ENCODE measurements around the gene NKD2. TPM values are rescaled to one million over a fixed set of nuclear protein-coding genes. Genes with fewer than 3 reads are reported as not detected.

The NKD2 gene
- total and polyA plus RNA-seq, 7 experiments from 2014 or later, result 4.8 TPM; not detected in 6

GRCh38 chr5:1038417-1039209 is 30.0 kb downstream of the NKD2 start:
- ChIA-PET CTCF (no interaction called here), POLR2A (no interaction called here)
- H3K36me3 ChIP-seq (ENCODE audit: control insufficient read depth in 2 of 3, insufficient read depth in 3 of 3, low read length in 3 of 3), result no peaks in the 10 kb centered on the region
- H3K4me1 ChIP-seq (ENCODE audit: control insufficient read depth in 2 of 2, insufficient read depth in 2 of 2, low read length in 2 of 2), result no peaks in the 10 kb centered on the region
- H3K27me3 ChIP-seq (ENCODE audit: control insufficient read depth in 2 of 2, insufficient read depth in 2 of 2, low read length in 2 of 2), result no peaks in the 10 kb centered on the region
- peaks cover 0 to 28% (median 0%) of the 10 kb centered on the region in 11 donors for H3K9me3 Mint-ChIP-seq
- intact Hi-C loops (cut with micrococcal nuclease), result no loop called here
- H3K9me3 ChIP-seq (ENCODE audit: control insufficient read depth in 2 of 3, low read length in 3 of 3), result no peaks in the 10 kb centered on the region
- H3K27ac Mint-ChIP-seq, result no peak overlapping the region
- H3K27ac ChIP-seq (ENCODE audit: low read depth, low read length), result no peak overlapping the region
- peaks cover 0 to 5% (median 0%) of the 10 kb centered on the region in 5 donors for H3K27me3 Mint-ChIP-seq
- H3K4me3 ChIP-seq (ENCODE audit: low read length), result no peak overlapping the region
- peaks cover 0 to 21% (median 0%) of the 10 kb centered on the region in 5 donors for H3K36me3 Mint-ChIP-seq
- peaks cover 0 to 36% (median 2%) of the 10 kb centered on the region in 7 donors for H3K4me1 Mint-ChIP-seq
- ATAC-seq, result no peak
- no peak overlapping the region for H3K4me3 Mint-ChIP-seq
- DNase-seq, result no peak

- H3K27ac Mint-ChIP-seq, result no peak overlapping the region
- no peaks in the 10 kb centered on the region for H3K36me3 ChIP-seq (ENCODE audit: control insufficient read depth in 2 of 3, insufficient read depth in 3 of 3, low read length in 3 of 3)
- DNase-seq (no peak), ATAC-seq (no peak)
- H3K9me3 Mint-ChIP-seq, result peaks cover 0 to 34% (median 0%) of the 10 kb centered on the region in 11 donors
- no peak overlapping the region for H3K4me3 Mint-ChIP-seq
- H3K36me3 Mint-ChIP-seq, result peaks cover 0 to 27% (median 0%) of the 10 kb centered on the region in 5 donors
- no peak overlapping the region for H3K4me3 ChIP-seq (ENCODE audit: low read length)
- ChIA-PET CTCF (no interaction called here), POLR2A (no interaction called here)
- no peaks in the 10 kb centered on the region for H3K9me3 ChIP-seq (ENCODE audit: control insufficient read depth in 2 of 3, low read length in 3 of 3)
- H3K27me3 Mint-ChIP-seq, result peaks cover 0 to 5% (median 0%) of the 10 kb centered on the region in 5 donors
- H3K4me1 Mint-ChIP-seq, result peaks cover 0 to 42% (median 2%) of the 10 kb centered on the region in 7 donors
- H3K4me1 ChIP-seq (ENCODE audit: control insufficient read depth in 2 of 2, insufficient read depth in 2 of 2, low read length in 2 of 2), result no peaks in the 10 kb centered on the region
- H3K27me3 ChIP-seq (ENCODE audit: control insufficient read depth in 2 of 2, insufficient read depth in 2 of 2, low read length in 2 of 2), result no peaks in the 10 kb centered on the region
- intact Hi-C loops (cut with micrococcal nuclease), result no loop called here
- no peak overlapping the region for H3K27ac ChIP-seq (ENCODE audit: low read depth, low read length)
Observed at GRCh38 chr5:1039210-1039548, 30.6 kb downstream of the NKD2 start.

- Histone ChIP-seq H3K9me3 (ENCODE audit: control insufficient read depth in 2 of 3, low read length in 3 of 3) (no peaks in the 10 kb centered on the region), H3K36me3 (ENCODE audit: control insufficient read depth in 2 of 3, insufficient read depth in 3 of 3, low read length in 3 of 3) (no peaks in the 10 kb centered on the region), H3K27ac (ENCODE audit: low read depth, low read length) (no peak overlapping the region), H3K4me3 (ENCODE audit: low read length) (no peak overlapping the region), H3K4me1 (ENCODE audit: control insufficient read depth in 2 of 2, insufficient read depth in 2 of 2, low read length in 2 of 2) (no peaks in the 10 kb centered on the region), H3K27me3 (ENCODE audit: control insufficient read depth in 2 of 2, insufficient read depth in 2 of 2, low read length in 2 of 2) (no peaks in the 10 kb centered on the region)
- peaks cover 0 to 40% (median 0%) of the 10 kb centered on the region in 11 donors for H3K9me3 Mint-ChIP-seq
- intact Hi-C loops (cut with micrococcal nuclease), result no loop called here
- DNase-seq (no peak), ATAC-seq (no peak)
- H3K27me3 Mint-ChIP-seq, result peaks cover 0 to 5% (median 0%) of the 10 kb centered on the region in 5 donors
- CTCF ChIA-PET, result no interaction called here
- H3K27ac Mint-ChIP-seq, result no peak overlapping the region
- POLR2A ChIA-PET, result no interaction called here
- peaks cover 0 to 44% (median 2%) of the 10 kb centered on the region in 7 donors for H3K4me1 Mint-ChIP-seq
- peaks cover 0 to 33% (median 0%) of the 10 kb centered on the region in 5 donors for H3K36me3 Mint-ChIP-seq
- H3K4me3 Mint-ChIP-seq, result no peak overlapping the region
Observed at GRCh38 chr5:1039706-1040260, 31.2 kb downstream of the NKD2 start.

GRCh38 chr5:1040571-1040970 is 32.0 kb downstream of the NKD2 start:
- POLR2A ChIA-PET, result no interaction called here
- intact Hi-C loops (cut with micrococcal nuclease), result no loop called here
- no peaks in the 10 kb centered on the region for H3K36me3 ChIP-seq (ENCODE audit: control insufficient read depth in 2 of 3, insufficient read depth in 3 of 3, low read length in 3 of 3)
- CTCF ChIA-PET, result no interaction called here
- no peak overlapping the region for H3K4me3 ChIP-seq (ENCODE audit: low read length)
- no peak for DNase-seq
- peaks cover 0 to 45% (median 3%) of the 10 kb centered on the region in 7 donors for H3K4me1 Mint-ChIP-seq
- peaks cover 0 to 48% (median 0%) of the 10 kb centered on the region in 11 donors for H3K9me3 Mint-ChIP-seq
- H3K4me3 Mint-ChIP-seq, result no peak overlapping the region
- H3K27me3 Mint-ChIP-seq, result no peaks in the 10 kb centered on the region
- no peak for ATAC-seq
- peaks cover 0 to 41% (median 0%) of the 10 kb centered on the region in 5 donors for H3K36me3 Mint-ChIP-seq
- no peaks in the 10 kb centered on the region for H3K27me3 ChIP-seq (ENCODE audit: control insufficient read depth in 2 of 2, insufficient read depth in 2 of 2, low read length in 2 of 2)
- no peak overlapping the region for H3K27ac ChIP-seq (ENCODE audit: low read depth, low read length)
- no peaks in the 10 kb centered on the region for H3K9me3 ChIP-seq (ENCODE audit: control insufficient read depth in 2 of 3, low read length in 3 of 3)
- H3K27ac Mint-ChIP-seq, result no peak overlapping the region
- H3K4me1 ChIP-seq (ENCODE audit: control insufficient read depth in 2 of 2, insufficient read depth in 2 of 2, low read length in 2 of 2), result no peaks in the 10 kb centered on the region

- H3K27me3 Mint-ChIP-seq, result no peaks in the 10 kb centered on the region
- H3K27me3 ChIP-seq (ENCODE audit: control insufficient read depth in 2 of 2, insufficient read depth in 2 of 2, low read length in 2 of 2), result no peaks in the 10 kb centered on the region
- H3K36me3 Mint-ChIP-seq, result peaks cover 0 to 50% (median 0%) of the 10 kb centered on the region in 5 donors
- peaks cover 0 to 57% (median 0%) of the 10 kb centered on the region in 11 donors for H3K9me3 Mint-ChIP-seq
- DNase-seq, result no peak
- H3K4me3 Mint-ChIP-seq, result no peak overlapping the region
- H3K27ac Mint-ChIP-seq, result peak overlapping the region in 4 of 9 donors; percentile 20 to 91 (median 48)
- intact Hi-C loops (cut with micrococcal nuclease), result no loop called here
- ATAC-seq, result no peak
- peaks cover 0 to 45% (median 7%) of the 10 kb centered on the region in 7 donors for H3K4me1 Mint-ChIP-seq
- no peaks in the 10 kb centered on the region for H3K36me3 ChIP-seq (ENCODE audit: control insufficient read depth in 2 of 3, insufficient read depth in 3 of 3, low read length in 3 of 3)
- no peaks in the 10 kb centered on the region for H3K4me1 ChIP-seq (ENCODE audit: control insufficient read depth in 2 of 2, insufficient read depth in 2 of 2, low read length in 2 of 2)
- H3K4me3 ChIP-seq (ENCODE audit: low read length), result no peak overlapping the region
- ChIA-PET POLR2A (no interaction called here), CTCF (no interaction called here)
- no peaks in the 10 kb centered on the region for H3K9me3 ChIP-seq (ENCODE audit: control insufficient read depth in 2 of 3, low read length in 3 of 3)
- H3K27ac ChIP-seq (ENCODE audit: low read depth, low read length), result no peak overlapping the region
Observed at GRCh38 chr5:1041225-1042143, 32.9 kb downstream of the NKD2 start.

- POLR2A ChIA-PET, result no interaction called here
- H3K36me3 Mint-ChIP-seq, result peaks cover 0 to 61% (median 0%) of the 10 kb centered on the region in 5 donors
- Histone ChIP-seq H3K4me3 (ENCODE audit: low read length) (no peak overlapping the region), H3K36me3 (ENCODE audit: control insufficient read depth in 2 of 3, insufficient read depth in 3 of 3, low read length in 3 of 3) (no peaks in the 10 kb centered on the region), H3K27ac (ENCODE audit: low read depth, low read length) (no peak overlapping the region), H3K4me1 (ENCODE audit: control insufficient read depth in 2 of 2, insufficient read depth in 2 of 2, low read length in 2 of 2) (no peaks in the 10 kb centered on the region), H3K27me3 (ENCODE audit: control insufficient read depth in 2 of 2, insufficient read depth in 2 of 2, low read length in 2 of 2) (no peaks in the 10 kb centered on the region), H3K9me3 (ENCODE audit: control insufficient read depth in 2 of 3, low read length in 3 of 3) (no peaks in the 10 kb centered on the region)
- intact Hi-C loops (cut with micrococcal nuclease), result no loop called here
- CTCF ChIA-PET, result no interaction called here
- peaks cover 0 to 45% (median 7%) of the 10 kb centered on the region in 7 donors for H3K4me1 Mint-ChIP-seq
- ATAC-seq (no peak), DNase-seq (no peak)
- peak overlapping the region in 3 of 9 donors; percentile 26 to 46 (median 33) for H3K27ac Mint-ChIP-seq
- H3K4me3 Mint-ChIP-seq, result no peak overlapping the region
- peaks cover 0 to 68% (median 0%) of the 10 kb centered on the region in 11 donors for H3K9me3 Mint-ChIP-seq
- no peaks in the 10 kb centered on the region for H3K27me3 Mint-ChIP-seq
Observed at GRCh38 chr5:1042626-1043025, 34.0 kb downstream of the NKD2 start.

Data from naive thymus-derived CD4-positive, alpha-beta T cell (primary cell).